K562 (cell line): ENCODE results near the gene GLP2R. TPM values are rescaled to one million over a fixed set of nuclear protein-coding genes. Genes with fewer than 3 reads are reported as not detected.

Source experiments
- ATAC-seq: fragments of 200-7000 bp; cut with Tn5 transposase; 3 replicates; pipeline ENCODE4 v1.9.1; 2020; ENCODE audit warnings: moderate library complexity
- BruUV-seq: library from RNA; stranded (reverse); fragments of 400-500 nt; replicated peaks from 2 replicates; lab custom pipeline; 2021; lab: Mats Ljungman, UMichigan
- CTCF ChIA-PET: fragments of 300-600 bp; formaldehyde crosslinking; extraction: SDS; loops from one replicate; lab custom pipeline; 2021; ENCODE audit warnings: low intra/inter-chr PET ratio; lab: Yijun Ruan, JAX
- POLR2A ChIA-PET: fragments of 300-600, 350-650 bp; sonication (Branson Sonifier 250); formaldehyde crosslinking; extraction: SDS; loops from one replicate; lab custom pipeline; 2021; ENCODE audit warnings: antibody characterized with exemption, inconsistent platforms; lab: Yijun Ruan, JAX
- DNase-seq, 4 experiments: peaks; one replicate each; pipeline versions ENCODE4 v3.0.0 to v3.0.0-alpha.2; 2011 to 2018; ENCODE audit warnings: low spot score in 3 of 4, mixed read lengths in 3 of 4; ENCODE audit errors: extremely low read depth in 1 of 4
- FAIRE-seq: peaks from 2 replicates; lab custom pipeline; 2011; peaks lifted over from hg19 to GRCh38; lab: Jason Lieb, UNC
- H2AFZ ChIP-seq: 2 replicates; pipeline ENCODE4 v1.6.0; 2011; ENCODE audit warnings: low read depth, low read length, control low read depth, inconsistent platforms
- H3K27ac ChIP-seq: fragments of 200-600 bp; 3 replicates; pipeline ENCODE4 v1.8.0; 2011; ENCODE audit warnings: low read depth, mild to moderate bottlenecking, control low read depth, inconsistent platforms, low read length, moderate library complexity, mixed read lengths; ENCODE audit errors: extremely low read depth
- H3K27me3 ChIP-seq, 2 experiments: fragments of 300-600 bp in 1 of 2; 2 replicates in 1 of 2; 3 replicates in 1 of 2; pipeline versions ENCODE4 v1.6.0 to v1.8.0; 2011; ENCODE audit warnings: inconsistent platforms in 2 of 2, low read length in 2 of 2, mild to moderate bottlenecking in 1 of 2, mixed read lengths in 1 of 2, moderate library complexity in 1 of 2; ENCODE audit not compliant: control insufficient read depth in 2 of 2, insufficient read depth in 2 of 2
- H3K36me3 ChIP-seq: fragments of 300-600 bp; 3 replicates; pipeline ENCODE4 v1.8.0; 2011; ENCODE audit warnings: mild to moderate bottlenecking, low read length, inconsistent platforms; ENCODE audit not compliant: control insufficient read depth, insufficient read depth
- H3K4me1 ChIP-seq, 2 experiments: fragments of 200-600 bp in 1 of 2; replicated peaks in 1 of 2; 2 replicates in 1 of 2; 3 replicates in 1 of 2; pipeline versions ENCODE4 v1.5.1 to v1.8.0; 2011; ENCODE audit warnings: inconsistent platforms in 2 of 2, low read length in 2 of 2, mild to moderate bottlenecking in 1 of 2, mixed read lengths in 1 of 2, moderate library complexity in 1 of 2; ENCODE audit not compliant: control insufficient read depth in 2 of 2, insufficient read depth in 2 of 2
- H3K4me2 ChIP-seq: 2 replicates; pipeline ENCODE4 v1.6.1; 2011; ENCODE audit warnings: low read length, control low read depth, inconsistent platforms, mixed read lengths; ENCODE audit not compliant: insufficient read depth
- H3K4me3 ChIP-seq: fragments of 200-600 bp; sonication (generic), shearing (Covaris generic); 2 replicates; pipeline ENCODE4 v1.5.1; 2016; ENCODE audit warnings: control low read depth, inconsistent platforms
- H3K79me2 ChIP-seq: fragments of 200-600 bp; 3 replicates; pipeline ENCODE4 v1.8.0; 2011; ENCODE audit warnings: low read length, inconsistent platforms; ENCODE audit not compliant: control insufficient read depth, insufficient read depth
- H3K9ac ChIP-seq, 2 experiments: 2 replicates each; pipeline versions ENCODE4 v1.6.0 to v1.6.1; 2011; ENCODE audit warnings: low read depth in 2 of 2, low read length in 2 of 2, control low read depth in 1 of 2, inconsistent platforms in 1 of 2, mild to moderate bottlenecking in 1 of 2, mixed read lengths in 1 of 2; ENCODE audit not compliant: insufficient read depth in 1 of 2
- H3K9me1 ChIP-seq: one replicate; pipeline ENCODE4 v1.6.0; 2011; ENCODE audit warnings: inconsistent platforms, mild to moderate bottlenecking, low read length, moderate library complexity; ENCODE audit not compliant: control insufficient read depth, insufficient read depth
- H3K9me3 ChIP-seq: replicated peaks from 2 replicates; pipeline ENCODE4 v1.5.1; 2011; ENCODE audit warnings: low read depth, low read length, inconsistent platforms; ENCODE audit not compliant: control insufficient read depth, insufficient read depth
- H4K20me1 ChIP-seq: replicated peaks from 2 replicates; pipeline ENCODE4 v1.6.1; 2011; ENCODE audit warnings: low read length, inconsistent platforms, mixed read lengths; ENCODE audit not compliant: control insufficient read depth, insufficient read depth
- BRF1 ChIP-seq: IDR thresholded peaks from 3 replicates; pipeline ENCODE4 v1.6.1; 2011; ENCODE audit warnings: borderline replicate concordance, mild to moderate bottlenecking; ENCODE audit not compliant: insufficient read length; ENCODE audit errors: extremely low read depth
- DNMT1 ChIP-seq: fragments of 450-650 bp; IDR thresholded peaks from 2 replicates; pipeline ENCODE4 v1.6.1; 2016; ENCODE audit warnings: antibody characterized with exemption, mild to moderate bottlenecking
- E2F5 ChIP-seq: sonication (generic); formaldehyde crosslinking; IDR thresholded peaks from 2 replicates; pipeline ENCODE4 v1.8.0; 2022; ENCODE audit warnings: mild to moderate bottlenecking, missing genetic modification reagents
- FOXA1 ChIP-seq: fragments of 450-650 bp; IDR thresholded peaks from 2 replicates; pipeline ENCODE4 v1.6.1; 2016; ENCODE audit warnings: mild to moderate bottlenecking, borderline replicate concordance
- GTF2A2 ChIP-seq: IDR thresholded peaks from 2 replicates; pipeline ENCODE4 v1.6.1; 2016; ENCODE audit warnings: mild to moderate bottlenecking, missing genetic modification characterization, missing compliant biosample characterization
- HMGXB4 ChIP-seq: sonication (generic); formaldehyde crosslinking; IDR thresholded peaks from 2 replicates; pipeline ENCODE4 v1.8.1; 2023; ENCODE audit warnings: mild to moderate bottlenecking, missing genetic modification reagents
- NCOA4 ChIP-seq: fragments of 450-650 bp; IDR thresholded peaks from 2 replicates; pipeline ENCODE4 v1.6.1; 2018; ENCODE audit warnings: mild to moderate bottlenecking; ENCODE audit not compliant: partially characterized antibody
- POLR2AphosphoS5 ChIP-seq: IDR thresholded peaks from 2 replicates; pipeline ENCODE4 v1.6.1; 2011; ENCODE audit warnings: mild to moderate bottlenecking, low read depth, low read length, moderate library complexity; ENCODE audit not compliant: control insufficient read depth, insufficient read depth
- RAD21 ChIP-seq, 2 experiments: fragments of 250-450 bp in 1 of 2; fragments of 450-650 bp in 1 of 2; sonication (Bioruptor Pico) in 1 of 2; formaldehyde crosslinking in 1 of 2; IDR thresholded peaks in 1 of 2; conservative IDR thresholded peaks in 1 of 2; 2 replicates each; pipeline versions ENCODE4 v1.4.0 to v1.8.0; 2020 to 2022; ENCODE audit warnings: mild to moderate bottlenecking in 2 of 2, moderate library complexity in 1 of 2
- SMAD4 ChIP-seq: fragments of 250-450 bp; sonication (Bioruptor Pico); conservative IDR thresholded peaks from 2 replicates; pipeline ENCODE4 v1.8.0; 2021; ENCODE audit warnings: inconsistent platforms, mild to moderate bottlenecking, moderate library complexity
- SMARCE1 ChIP-seq: fragments of 450-650 bp; IDR thresholded peaks from 2 replicates; pipeline ENCODE4 v1.7.1; 2016; ENCODE audit warnings: mild to moderate bottlenecking
- WHSC1 ChIP-seq: IDR thresholded peaks from one replicate; pipeline ENCODE4 v1.6.1; 2012; ENCODE audit warnings: low read length, control low read depth, inconsistent platforms
- ZNF431 ChIP-seq: sonication (generic); formaldehyde crosslinking; IDR thresholded peaks from 2 replicates; pipeline ENCODE4 v1.8.0; 2022; ENCODE audit warnings: mild to moderate bottlenecking, missing genetic modification reagents
- ZNF57 ChIP-seq: fragments of 450-650 bp; formaldehyde crosslinking; IDR thresholded peaks from 2 replicates; pipeline ENCODE4 v1.4.0; 2020; ENCODE audit warnings: mild to moderate bottlenecking, moderate library complexity
- ZNF780A ChIP-seq: fragments of 250-450 bp; sonication (Bioruptor Pico); IDR thresholded peaks from 2 replicates; pipeline ENCODE4 v1.5.0; 2021; ENCODE audit warnings: mild to moderate bottlenecking
- WGBS: fragments of 100-300 bp; shearing (Covaris generic); methylation state at CpG from one replicate; pipeline ENCODE4 v1.1.6; 2016; ENCODE audit warnings: low coverage, mixed read lengths; ENCODE audit not compliant: insufficient coverage; ENCODE audit errors: missing lambda C conversion rate; 5-methylcytosine and 5-hydroxymethylcytosine counted together
- in situ Hi-C: fragments of 300-500 bp; cut with MboI; formaldehyde crosslinking; loops from 4 replicates; pipeline ENCODE4 v1.15.0; 2018; ENCODE audit warnings: inconsistent platforms, mixed read lengths
- intact Hi-C: fragments of 100-400 bp; cut with micrococcal nuclease; formaldehyde crosslinking; loops from 2 replicates; pipeline ENCODE4 v1.14.2; 2022
- polyA plus RNA-seq, 8 experiments: library from polyadenylated mRNA; depleted of rRNA in 4 of 8; stranded (reverse) in 5 of 8; unstranded in 3 of 8; fragments of >200 nt; fragmentation: Nextera tagmentation in 2 of 8; fragmentation: Illumina TruSeq in 1 of 8; extraction: Ambion mirVana in 2 of 8; extraction: Trizol in 1 of 8; gene quantifications; 2 replicates each; pipeline versions ENCODE4 v1.2.1 to v1.2.3, GENCODE V29; 2011 to 2014; ENCODE audit warnings: inconsistent platforms in 1 of 8, missing spikeins in 1 of 8
- total RNA-seq, 7 experiments: library from RNA; depleted of rRNA in 6 of 7; stranded (reverse); fragments of >200 nt in 6 of 7; fragmentation: Illumina TruSeq in 2 of 7; extraction: Trizol in 2 of 7; gene quantifications; 2 replicates each; pipeline versions ENCODE4 v1.2.1 to v1.2.3, GENCODE V29; 2011 to 2021; ENCODE audit warnings: low replicate concordance in 1 of 7

Gene GLP2R
- total and polyA plus RNA-seq, 9 of the 15 experiments (the other 6 are each of a cell fraction or from before 2014, with no cell fraction given) = not detected

DNA sequence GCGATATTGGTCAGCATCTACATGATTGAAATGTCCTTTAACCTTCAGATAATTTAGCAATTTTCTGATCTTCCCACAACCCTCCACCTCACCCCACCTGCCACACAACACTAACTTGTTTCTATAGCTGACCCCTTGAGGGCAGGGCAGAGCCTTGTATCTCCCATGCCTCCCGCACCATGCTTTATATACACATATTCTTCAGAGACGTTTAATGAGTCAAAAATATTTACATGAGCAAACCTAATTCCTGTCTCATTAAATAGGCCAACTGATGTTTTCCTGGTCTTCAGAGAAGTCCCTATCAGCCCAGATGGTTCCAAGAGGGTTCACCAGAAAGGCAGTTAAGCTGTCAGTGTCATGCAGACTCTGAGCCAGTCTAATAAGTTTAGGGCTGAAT, 27.7 kb upstream of the GLP2R start:
- no peak overlapping the region for H3K4me2 ChIP-seq
- no peaks in the 10 kb centered on the region for H3K36me3 ChIP-seq
- no peak for TF ChIP-seq POLR2AphosphoS5
- TF ChIP-seq ZNF57 (CRISPR knock-in tag) = no peak
- no peak for TF ChIP-seq GTF2A2 (tag)
- no peak for TF ChIP-seq SMAD4 (CRISPR knock-in tag)
- ATAC-seq (no peak), DNase-seq (no peak), FAIRE-seq (no peak)
- intact Hi-C loops (no loop called here), in situ Hi-C loops (no loop called here)
- no TSS peak for BruUV-seq
- H3K27me3 ChIP-seq = peaks cover 0 to 5% of the 10 kb centered on the region in 2 experiments; a peak in 1 of 5 replicates
- 0% methylated on average over 3 of the region's 3 CpGs for WGBS
- no peaks in the 10 kb centered on the region for H3K9me3 ChIP-seq
- H3K9ac ChIP-seq = no peak overlapping the region
- no peaks in the 10 kb centered on the region for H3K4me1 ChIP-seq
- H2AFZ ChIP-seq = no peak overlapping the region
- H4K20me1 ChIP-seq = no peaks in the 10 kb centered on the region
- no peaks in the 10 kb centered on the region for H3K79me2 ChIP-seq
- H3K9me1 ChIP-seq = no peaks in the 10 kb centered on the region
- no peak overlapping the region for H3K4me3 ChIP-seq
- CTCF ChIA-PET = no interaction called here
- POLR2A ChIA-PET = no interaction called here
- H3K27ac ChIP-seq = no peak overlapping the region

- no peak overlapping the region for H2AFZ ChIP-seq
- H3K4me3 ChIP-seq = no peak overlapping the region
- no peak overlapping the region for H3K4me2 ChIP-seq
- ATAC-seq (no peak), FAIRE-seq (no peak), DNase-seq (no peak)
- BruUV-seq = no TSS peak
- H3K27me3 ChIP-seq = peaks cover 0 to 5% of the 10 kb centered on the region in 2 experiments; a peak in 1 of 5 replicates
- H3K27ac ChIP-seq = no peak overlapping the region
- H3K9ac ChIP-seq = no peak overlapping the region
- no peaks in the 10 kb centered on the region for H3K9me1 ChIP-seq
- in situ Hi-C loops = no loop called here
- ChIA-PET CTCF (no interaction called here), POLR2A (no interaction called here)
- no peaks in the 10 kb centered on the region for H3K36me3 ChIP-seq
- no peaks in the 10 kb centered on the region for H4K20me1 ChIP-seq
- H3K9me3 ChIP-seq = no peaks in the 10 kb centered on the region
- H3K4me1 ChIP-seq = no peaks in the 10 kb centered on the region
- intact Hi-C loops = no loop called here
- WGBS = 0% methylated on average over 3 of the region's 7 CpGs
- H3K79me2 ChIP-seq = no peaks in the 10 kb centered on the region
- TF ChIP-seq ZNF431 (CRISPR knock-in tag) (no peak), HMGXB4 (CRISPR knock-in tag) (no peak), DNMT1 (no peak), E2F5 (no peak), BRF1 (no peak), ZNF780A (CRISPR knock-in tag) (no peak), WHSC1 (no peak), FOXA1 (no peak), RAD21 (CRISPR knock-in tag; conservative IDR thresholded peaks at IDR 0.05 in 1 of 2, IDR thresholded peaks at IDR 0.05 in 1 of 2) (no peak), NCOA4 (no peak), SMARCE1 (no peak)
Observed at GRCh38 chr17:9798724-9799123, 27.0 kb upstream of the GLP2R start.
